SK-N-MC (cell line): ENCODE results near the gene TRAF3IP3.

Experiments
- EZH2 ChIP-seq: fragments of 200-600 bp; sonication (generic); IDR thresholded peaks from one replicate; pipeline ENCODE4 v1.6.1; 2017; ENCODE audit warnings: antibody characterized with exemption
- FOXP2 ChIP-seq: optimal IDR thresholded peaks from 2 replicates; pipeline ENCODE3; 2011; ENCODE audit warnings: mild to moderate bottlenecking, moderate library complexity; ENCODE audit not compliant: insufficient read depth; ENCODE audit errors: extremely low read length, control extremely low read depth
- POLR2AphosphoS5 ChIP-seq: IDR thresholded peaks from 2 replicates; pipeline ENCODE4 v1.6.1; 2012; ENCODE audit warnings: mild to moderate bottlenecking, low read depth, low read length, borderline replicate concordance

DNA sequence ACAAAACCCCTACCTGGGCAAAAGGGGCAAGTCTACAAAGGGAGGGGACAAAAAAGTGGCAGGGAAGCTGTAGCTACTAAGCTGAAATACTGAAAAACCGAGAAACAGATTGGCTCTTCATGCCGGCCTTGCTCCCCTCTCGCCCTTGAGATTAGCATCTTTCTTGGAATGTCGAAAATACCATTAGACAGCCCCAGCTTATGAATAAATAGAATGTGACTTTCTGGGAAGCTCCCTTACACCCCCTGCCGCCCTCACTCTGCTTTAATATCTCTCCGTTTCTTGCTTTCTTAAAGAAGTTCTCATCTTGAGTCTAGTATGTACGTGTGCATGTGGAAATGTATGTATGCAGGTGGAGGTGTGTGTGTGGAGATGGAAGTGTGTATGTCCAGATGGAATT lies 14.1 kb downstream of the TRAF3IP3 start:
- no peak for TF ChIP-seq EZH2
- no peak for TF ChIP-seq POLR2AphosphoS5
- no peak for TF ChIP-seq FOXP2
